HL-60/S4 treated with phorbol 12-myristate 13-acetate at 8.2 ng/mL for 4 days and 3 days (cell line): Measurements from ENCODE around the gene ZNF530.

Experiments
- in situ Hi-C: fragments of 300-500 bp; cut with MboI; formaldehyde crosslinking; loops from 2 replicates; pipeline ENCODE4 v1.15.0; 2022; ENCODE audit warnings: low sequenced_read_pairs

Gene ZNF530

GRCh38 chr19:57613941-57614743 is 14.5 kb downstream of the ZNF530 start, which contains the start of gene ZNF134:
TSS of gene ZNF134 (plus strand) at chr19:57614242. CDS start at chr19:57619469, 5,227 bp downstream.
- in situ Hi-C loops = no loop called here

GRCh38 chr19:57615346-57615745 is 15.7 kb downstream of the ZNF530 start:
- in situ Hi-C loops = no loop called here

GRCh38 chr19:57620673-57621348 is 21.1 kb downstream of the ZNF530 start:
- in situ Hi-C loops = no loop called here

GRCh38 chr19:57623091-57623490 is 23.4 kb downstream of the ZNF530 start:
- in situ Hi-C loops = no loop called here

- in situ Hi-C loops = no loop called here
Measured at GRCh38 chr19:57632987-57633831, 33.5 kb downstream of the ZNF530 start, which contains the start of gene ZNF211. TSS of gene ZNF211 (plus strand) at chr19:57633168. CDS start at chr19:57633347, 179 bp downstream.

GRCh38 chr19:57633832-57634131 is 34.1 kb downstream of the ZNF530 start:
- in situ Hi-C loops = no loop called here

GRCh38 chr19:57637379-57637778 is 37.7 kb downstream of the ZNF530 start:
- in situ Hi-C loops = no loop called here

- in situ Hi-C loops = no loop called here
Measured at GRCh38 chr19:57641715-57642234, 42.1 kb downstream of the ZNF530 start.

- in situ Hi-C loops = no loop called here
Measured at GRCh38 chr19:57642396-57643046, 42.8 kb downstream of the ZNF530 start.

- in situ Hi-C loops = no loop called here
Measured at GRCh38 chr19:57643734-57644133, 44.0 kb downstream of the ZNF530 start.

- in situ Hi-C loops = no loop called here
Measured at GRCh38 chr19:57648331-57649003, 48.8 kb downstream of the ZNF530 start.

GRCh38 chr19:57651654-57651996 is 51.9 kb downstream of the ZNF530 start:
- in situ Hi-C loops = no loop called here

GRCh38 chr19:57653689-57654088 is 54.0 kb downstream of the ZNF530 start:
- in situ Hi-C loops = no loop called here

- in situ Hi-C loops = no loop called here
Measured at GRCh38 chr19:57655443-57655842, 55.8 kb downstream of the ZNF530 start.

GRCh38 chr19:57656346-57656745 is 56.7 kb downstream of the ZNF530 start:
- in situ Hi-C loops = no loop called here
